OCI-LY7 (cell line): ENCODE results near the gene PPY.

Experiments used
- CTCF ChIP-seq: fragments of 200-600 bp; sonication (generic); conservative IDR thresholded peaks from 2 replicates; pipeline ENCODE4 v1.5.1; 2014; ENCODE audit warnings: mild to moderate bottlenecking, antibody characterized with exemption, low read length, moderate library complexity, mixed read lengths
- EZH2phosphoT487 ChIP-seq: fragments of 200-600 bp; sonication (generic); IDR thresholded peaks from 2 replicates; pipeline ENCODE4 v1.6.1; 2018; ENCODE audit warnings: low read depth, borderline replicate concordance, mild to moderate bottlenecking, mixed run types, antibody characterized with exemption, low read length, moderate library complexity, mixed read lengths

GRCh38 chr17:43907425-43907981 is 34.8 kb downstream of the PPY start, which contains the start of gene MPP2:
- TF ChIP-seq CTCF (no peak), EZH2phosphoT487 (no peak)
